HG03060 (cell line): Measurements from ENCODE around the gene AFAP1.
A peak's percentile ranks its signal among the peaks of the same experiment; 100 is the strongest.

Experiments
- ATAC-seq: cut with Tn5 transposase; IDR thresholded peaks from one replicate; pipeline ENCODE4 v1.9.1; 2021; ENCODE audit warnings: low read depth, moderate number of reproducible peaks; ENCODE audit not compliant: unreplicated experiment

The AFAP1 gene

GRCh38 chr4:7968262-7968896 lies 28.7 kb upstream of the AFAP1 start:
- no peak for ATAC-seq

- ATAC-seq = no peak
These were observed 28.0 kb upstream of the AFAP1 start for GRCh38 chr4:7967501-7968261.

GRCh38 chr4:7967063-7967440 lies 27.4 kb upstream of the AFAP1 start:
- ATAC-seq = no peak

- ATAC-seq = no peak
These were observed 26.8 kb upstream of the AFAP1 start for GRCh38 chr4:7966281-7967062.

GRCh38 chr4:7964890-7965662 lies 25.4 kb upstream of the AFAP1 start:
- no peak for ATAC-seq

- no peak for ATAC-seq
These were observed 24.8 kb upstream of the AFAP1 start for GRCh38 chr4:7964459-7964858.

GRCh38 chr4:7963691-7964090 lies 24.0 kb upstream of the AFAP1 start:
- ATAC-seq = no peak

GRCh38 chr4:7962609-7963508 lies 23.2 kb upstream of the AFAP1 start:
- no peak for ATAC-seq

- ATAC-seq = peak; percentile 45
These were observed 21.4 kb upstream of the AFAP1 start for GRCh38 chr4:7960790-7961655.

GRCh38 chr4:7960017-7960789 lies 20.5 kb upstream of the AFAP1 start:
- ATAC-seq = no peak

- ATAC-seq = no peak
These were observed 19.4 kb upstream of the AFAP1 start for GRCh38 chr4:7959078-7959477.

- ATAC-seq = no peak
These were observed 17.4 kb upstream of the AFAP1 start for GRCh38 chr4:7956934-7957656.

GRCh38 chr4:7956270-7956808 lies 16.7 kb upstream of the AFAP1 start:
- no peak for ATAC-seq

GRCh38 chr4:7955393-7955792 lies 15.7 kb upstream of the AFAP1 start:
- ATAC-seq = no peak

GRCh38 chr4:7952615-7953014 lies 13.0 kb upstream of the AFAP1 start:
- no peak for ATAC-seq

GRCh38 chr4:7950301-7951092 lies 10.8 kb upstream of the AFAP1 start:
- no peak for ATAC-seq
